Fibroblast of upper back skin (primary cell): ENCODE measurements around the gene RNASEH2C.
"Not testable (repeated sequence)": the region's sequence is repeated elsewhere in the genome, so short reads cannot be mapped to it uniquely, and the experiment has no call there.

ENCODE experiments used
- DNase-seq: peaks from one replicate; pipeline ENCODE4 v3.0.0-alpha.2; 2013

Gene RNASEH2C

GRCh38 chr11:65716774-65717405 lies 3.7 kb downstream of the RNASEH2C start:
- DNase-seq, result no peak

GRCh38 chr11:65716302-65716701 lies 4.3 kb downstream of the RNASEH2C start:
- DNase-seq, result no peak

- DNase-seq, result no peak
Measured at GRCh38 chr11:65714433-65714832, 6.2 kb downstream of the RNASEH2C start.

- no peak for DNase-seq
Measured at GRCh38 chr11:65713212-65713969, 7.2 kb downstream of the RNASEH2C start.

- DNase-seq, result no peak
Measured at GRCh38 chr11:65712633-65713076, 7.9 kb downstream of the RNASEH2C start.

GRCh38 chr11:65711785-65712632 lies 8.6 kb downstream of the RNASEH2C start, which contains the start of gene KAT5:
Gene KAT5 (plus strand): TSS chr11:65712252. CDS start chr11:65712268, 16 bp downstream.
- peak; percentile 98 for DNase-seq

- DNase-seq, result peak; percentile 10
Measured at GRCh38 chr11:65710421-65710820, 10.2 kb downstream of the RNASEH2C start.

GRCh38 chr11:65709661-65710060 lies 10.9 kb downstream of the RNASEH2C start:
- DNase-seq, result no peak

- no peak for DNase-seq
Measured at GRCh38 chr11:65708451-65708850, 12.1 kb downstream of the RNASEH2C start.

GRCh38 chr11:65707002-65707401 lies 13.6 kb downstream of the RNASEH2C start:
- not testable (repeated sequence) for DNase-seq

GRCh38 chr11:65706303-65706763 lies 14.3 kb downstream of the RNASEH2C start:
- DNase-seq, result peak; percentile 33

- DNase-seq, result no peak
Measured at GRCh38 chr11:65703846-65704245, 16.8 kb downstream of the RNASEH2C start.

GRCh38 chr11:65701686-65702085 lies 18.9 kb downstream of the RNASEH2C start:
- DNase-seq, result no peak

- no peak for DNase-seq
Measured at GRCh38 chr11:65700399-65700798, 20.2 kb downstream of the RNASEH2C start.

GRCh38 chr11:65699306-65699705 lies 21.3 kb downstream of the RNASEH2C start:
- DNase-seq, result no peak

- DNase-seq, result no peak
Measured at GRCh38 chr11:65698205-65698604, 22.4 kb downstream of the RNASEH2C start.

GRCh38 chr11:65696802-65697552 lies 23.6 kb downstream of the RNASEH2C start:
- DNase-seq, result no peak

GRCh38 chr11:65695459-65696241 lies 24.9 kb downstream of the RNASEH2C start:
- no peak for DNase-seq

GRCh38 chr11:65692367-65692766 lies 28.2 kb downstream of the RNASEH2C start:
- no peak for DNase-seq

- DNase-seq, result not testable (repeated sequence)
Measured at GRCh38 chr11:65691847-65692246, 28.8 kb downstream of the RNASEH2C start.

- DNase-seq, result no peak
Measured at GRCh38 chr11:65685981-65686380, 34.6 kb downstream of the RNASEH2C start.

- DNase-seq, result not testable (repeated sequence)
Measured at GRCh38 chr11:65683480-65683879, 37.1 kb downstream of the RNASEH2C start.
